Uterus (tissue), 2 donors: ENCODE measurements around the gene FAM110A.

Experiments used
- POLR2A ChIP-seq, 2 donors: fragments of 450-650 bp; IDR thresholded peaks; one replicate each; pipeline ENCODE4 v1.6.1; 2016; ENCODE audit warnings: antibody characterized with exemption in 2 of 2, mild to moderate bottlenecking in 1 of 2, moderate library complexity in 1 of 2
- TF ChIP-seq, protein P1 (sequence below), 4 experiments: fragments of 200-600 bp in 2 of 4; fragments of 450-650 bp in 2 of 4; sonication (generic) in 2 of 4; IDR thresholded peaks; one replicate each; pipeline ENCODE4 v1.5.1; 2016 to 2019; ENCODE audit warnings: antibody characterized with exemption in 4 of 4, mild to moderate bottlenecking in 2 of 4, moderate library complexity in 1 of 4

DNA sequence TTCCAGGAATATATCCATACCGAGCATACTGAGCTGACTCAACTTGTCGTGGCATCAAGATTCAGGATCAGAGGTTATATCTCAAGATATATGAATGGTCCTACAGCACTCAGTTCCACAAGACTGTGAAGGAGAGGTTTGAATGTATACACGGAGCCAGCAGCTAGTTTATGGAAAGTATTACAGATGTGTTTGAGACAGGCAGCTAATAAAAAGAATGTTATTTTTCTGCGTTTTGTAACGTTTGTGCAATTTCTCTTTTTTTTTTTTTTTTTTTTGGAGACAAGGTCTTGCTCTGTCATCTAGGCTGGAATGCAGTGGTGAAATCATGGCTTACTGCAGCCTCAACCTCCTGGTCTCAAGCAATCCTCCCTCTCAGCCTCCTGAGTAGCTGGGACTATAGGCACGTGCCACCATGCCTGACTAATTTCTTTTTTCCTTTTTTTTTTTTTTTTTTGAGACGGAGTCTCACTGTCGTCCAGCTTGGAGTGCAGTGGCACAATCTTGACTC lies 3.4 kb upstream of the FAM110A start:
- TF ChIP-seq, protein P1, sequence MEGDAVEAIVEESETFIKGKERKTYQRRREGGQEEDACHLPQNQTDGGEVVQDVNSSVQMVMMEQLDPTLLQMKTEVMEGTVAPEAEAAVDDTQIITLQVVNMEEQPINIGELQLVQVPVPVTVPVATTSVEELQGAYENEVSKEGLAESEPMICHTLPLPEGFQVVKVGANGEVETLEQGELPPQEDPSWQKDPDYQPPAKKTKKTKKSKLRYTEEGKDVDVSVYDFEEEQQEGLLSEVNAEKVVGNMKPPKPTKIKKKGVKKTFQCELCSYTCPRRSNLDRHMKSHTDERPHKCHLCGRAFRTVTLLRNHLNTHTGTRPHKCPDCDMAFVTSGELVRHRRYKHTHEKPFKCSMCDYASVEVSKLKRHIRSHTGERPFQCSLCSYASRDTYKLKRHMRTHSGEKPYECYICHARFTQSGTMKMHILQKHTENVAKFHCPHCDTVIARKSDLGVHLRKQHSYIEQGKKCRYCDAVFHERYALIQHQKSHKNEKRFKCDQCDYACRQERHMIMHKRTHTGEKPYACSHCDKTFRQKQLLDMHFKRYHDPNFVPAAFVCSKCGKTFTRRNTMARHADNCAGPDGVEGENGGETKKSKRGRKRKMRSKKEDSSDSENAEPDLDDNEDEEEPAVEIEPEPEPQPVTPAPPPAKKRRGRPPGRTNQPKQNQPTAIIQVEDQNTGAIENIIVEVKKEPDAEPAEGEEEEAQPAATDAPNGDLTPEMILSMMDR (IDR thresholded peaks at IDR 0.05) = no peak
- no peak for TF ChIP-seq POLR2A (IDR thresholded peaks at IDR 0.05)
